PFSK-1 (cell line): Measurements from ENCODE around the gene LMO7.

Experiments
- POLR2AphosphoS5 ChIP-seq: IDR thresholded peaks from 2 replicates; pipeline ENCODE4 v1.6.1; 2012; ENCODE audit warnings: low read depth, mild to moderate bottlenecking, control low read depth, low read length, moderate library complexity
- TAF1 ChIP-seq: IDR thresholded peaks from 2 replicates; pipeline ENCODE4 v1.6.1; 2012; ENCODE audit warnings: low read length, control low read depth, borderline replicate concordance; ENCODE audit not compliant: insufficient read depth

GRCh38 chr13:75721307-75721706, 85.2 kb downstream of the LMO7 start:
- TF ChIP-seq TAF1 (no peak), POLR2AphosphoS5 (no peak)
